Neural cell (in vitro differentiated cells): ENCODE measurements around the gene SH3RF3. TPM values are rescaled to one million over a fixed set of nuclear protein-coding genes. Genes with fewer than 3 reads are reported as not detected.

Source experiments
- H2AFZ ChIP-seq: fragments of 200-600, 300-800 bp; sonication (generic), shearing (Covaris generic); 2 replicates; pipeline ENCODE4 v1.6.0; 2014; ENCODE audit warnings: low read depth, mild to moderate bottlenecking, antibody characterized with exemption, low read length, moderate library complexity
- H3F3A ChIP-seq: fragments of 200-600 bp; shearing (Covaris generic); 2 replicates; pipeline ENCODE4 v1.6.1; 2016; ENCODE audit warnings: mild to moderate bottlenecking, moderate library complexity, mixed read lengths, antibody characterized with exemption, low read length; ENCODE audit not compliant: insufficient read depth, poor library complexity, severe bottlenecking
- H3K27ac ChIP-seq: fragments of 200-600, 300-800 bp; sonication (generic), shearing (Covaris generic); 2 replicates; pipeline ENCODE4 v1.5.1; 2014; ENCODE audit warnings: mild to moderate bottlenecking, low read length, moderate library complexity
- H3K27me3 ChIP-seq: fragments of 300-800, 200-600 bp; sonication (generic), shearing (Covaris generic); 2 replicates; pipeline ENCODE4 v1.6.0; 2014; ENCODE audit warnings: mild to moderate bottlenecking, low read depth, low read length, moderate library complexity; ENCODE audit not compliant: insufficient read depth
- H3K36me3 ChIP-seq: fragments of 300-800, 200-600 bp; sonication (generic), shearing (Covaris generic); 2 replicates; pipeline ENCODE4 v1.5.1; 2014; ENCODE audit warnings: mild to moderate bottlenecking, antibody characterized with exemption, low read length, moderate library complexity; ENCODE audit not compliant: insufficient read depth
- H3K4me2 ChIP-seq: fragments of 300-800, 200-600 bp; sonication (generic), shearing (Covaris generic); 2 replicates; pipeline ENCODE4 v1.6.0; 2014; ENCODE audit warnings: mild to moderate bottlenecking, low read length
- H3K4me3 ChIP-seq: fragments of 300-800, 200-600 bp; sonication (generic), shearing (Covaris generic); 2 replicates; pipeline ENCODE4 v1.5.1; 2014; ENCODE audit warnings: mild to moderate bottlenecking, low read length, moderate library complexity
- H3K79me2 ChIP-seq: fragments of 200-600 bp; shearing (Covaris generic); replicated peaks from 2 replicates; pipeline ENCODE4 v1.6.0; 2014; ENCODE audit warnings: mild to moderate bottlenecking, low read length, moderate library complexity; ENCODE audit not compliant: insufficient read depth
- H3K9ac ChIP-seq: fragments of 300-800, 200-600 bp; sonication (generic), shearing (Covaris generic); 2 replicates; pipeline ENCODE4 v1.6.1; 2016; ENCODE audit warnings: mild to moderate bottlenecking, low read length, mixed read lengths
- H3K9me2 ChIP-seq: fragments of 200-600 bp; shearing (Covaris generic); 2 replicates; pipeline ENCODE4 v1.6.1; 2016; ENCODE audit warnings: mild to moderate bottlenecking, low read length, mixed read lengths; ENCODE audit not compliant: insufficient read depth
- H3K9me3 ChIP-seq: fragments of 200-600, 300-800 bp; sonication (generic), shearing (Covaris generic); 2 replicates; pipeline ENCODE4 v1.6.1; 2016; ENCODE audit warnings: mild to moderate bottlenecking, mixed run types, low read length, moderate library complexity, mixed read lengths
- H4K20me1 ChIP-seq: fragments of 200-600 bp; shearing (Covaris generic); 2 replicates; pipeline ENCODE4 v1.6.1; 2016; ENCODE audit warnings: mild to moderate bottlenecking, mixed run types; ENCODE audit not compliant: insufficient read depth
- EP300 ChIP-seq: fragments of 450-650 bp; conservative IDR thresholded peaks from 2 replicates; pipeline ENCODE4 v1.6.1; 2014; ENCODE audit warnings: antibody characterized with exemption, mild to moderate bottlenecking, moderate library complexity; ENCODE audit not compliant: poor library complexity, severe bottlenecking
- EZH2 ChIP-seq: fragments of 200-600, 300-800 bp; shearing (Covaris generic), sonication (generic); IDR thresholded peaks from 2 replicates; pipeline ENCODE4 v1.6.1; 2014; ENCODE audit warnings: antibody characterized with exemption, low read length, borderline replicate concordance, mild to moderate bottlenecking; ENCODE audit not compliant: insufficient read depth, poor library complexity, severe bottlenecking
- MXI1 ChIP-seq: fragments of 450-650 bp; conservative IDR thresholded peaks from 2 replicates; pipeline ENCODE4 v1.6.1; 2014; ENCODE audit warnings: antibody characterized with exemption, mild to moderate bottlenecking; ENCODE audit not compliant: poor library complexity, severe bottlenecking
- POLR2AphosphoS5 ChIP-seq: IDR thresholded peaks from 2 replicates; pipeline ENCODE4 v1.6.1; 2012
- RAD21 ChIP-seq: fragments of 450-650 bp; conservative IDR thresholded peaks from 2 replicates; pipeline ENCODE4 v1.6.1; 2014; ENCODE audit warnings: antibody characterized with exemption, mild to moderate bottlenecking, moderate library complexity
- SMC3 ChIP-seq: fragments of 450-650 bp; conservative IDR thresholded peaks from 2 replicates; pipeline ENCODE4 v1.6.1; 2014; ENCODE audit warnings: antibody characterized with exemption, mild to moderate bottlenecking, moderate library complexity; ENCODE audit not compliant: poor library complexity
- TAF1 ChIP-seq: IDR thresholded peaks from 2 replicates; pipeline ENCODE4 v1.6.1; 2012; ENCODE audit warnings: low read depth
- polyA plus RNA-seq: library from polyadenylated mRNA; depleted of rRNA; stranded (reverse); fragments of >200 nt; gene quantifications from 2 replicates; pipeline ENCODE4 v1.2.3, GENCODE V29; 2014
- TF ChIP-seq, protein P1 (sequence below): fragments of 450-650 bp; IDR thresholded peaks from 2 replicates; pipeline ENCODE4 v1.5.1; 2014; ENCODE audit warnings: antibody characterized with exemption, mild to moderate bottlenecking, moderate library complexity; ENCODE audit not compliant: poor library complexity, severe bottlenecking
- TF ChIP-seq, protein P2 (sequence below): IDR thresholded peaks from 2 replicates; pipeline ENCODE4 v1.6.1; 2012; ENCODE audit warnings: borderline replicate concordance

The SH3RF3 gene
- polyA plus RNA-seq, 1 donor from 2014 or later: 0.53 TPM

DNA sequence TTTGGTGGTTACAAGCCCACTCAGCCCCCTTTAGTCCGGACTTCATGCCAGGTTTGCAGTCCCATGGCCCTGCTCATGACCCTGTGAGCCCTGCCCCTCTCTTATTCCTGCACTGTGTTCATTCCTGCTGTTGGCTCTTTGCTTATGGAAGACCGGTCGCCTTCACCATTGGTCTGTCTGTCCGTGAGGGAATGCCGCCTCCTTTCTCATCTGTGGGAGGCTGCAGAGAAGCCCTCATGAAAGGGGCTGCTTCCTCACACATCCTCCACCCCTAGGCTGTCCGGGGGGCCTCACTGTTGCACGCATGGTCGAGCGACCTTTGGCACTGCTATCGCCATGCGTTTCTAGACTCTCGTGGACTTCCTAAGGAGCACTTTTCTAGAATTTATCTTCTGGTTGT lies 16.3 kb downstream of the SH3RF3 start:
- Histone ChIP-seq H3K4me2 (no peak overlapping the region), H3K27ac (no peak overlapping the region), H3K79me2 (no peaks in the 10 kb centered on the region), H3K4me3 (no peak overlapping the region), H3K27me3 (no peaks in the 10 kb centered on the region), H3F3A (no peaks in the 10 kb centered on the region), H3K9ac (no peak overlapping the region), H3K9me2 (no peaks in the 10 kb centered on the region), H4K20me1 (no peaks in the 10 kb centered on the region), H2AFZ (no peak overlapping the region), H3K36me3 (no peaks in the 10 kb centered on the region), H3K9me3 (no peaks in the 10 kb centered on the region)
- no peak for TF ChIP-seq EZH2
- TF ChIP-seq TAF1: no peak
- TF ChIP-seq SMC3: no peak
- TF ChIP-seq POLR2AphosphoS5: no peak
- TF ChIP-seq EP300: no peak
- TF ChIP-seq RAD21: no peak
- no peak for TF ChIP-seq MXI1
- TF ChIP-seq, protein P1, sequence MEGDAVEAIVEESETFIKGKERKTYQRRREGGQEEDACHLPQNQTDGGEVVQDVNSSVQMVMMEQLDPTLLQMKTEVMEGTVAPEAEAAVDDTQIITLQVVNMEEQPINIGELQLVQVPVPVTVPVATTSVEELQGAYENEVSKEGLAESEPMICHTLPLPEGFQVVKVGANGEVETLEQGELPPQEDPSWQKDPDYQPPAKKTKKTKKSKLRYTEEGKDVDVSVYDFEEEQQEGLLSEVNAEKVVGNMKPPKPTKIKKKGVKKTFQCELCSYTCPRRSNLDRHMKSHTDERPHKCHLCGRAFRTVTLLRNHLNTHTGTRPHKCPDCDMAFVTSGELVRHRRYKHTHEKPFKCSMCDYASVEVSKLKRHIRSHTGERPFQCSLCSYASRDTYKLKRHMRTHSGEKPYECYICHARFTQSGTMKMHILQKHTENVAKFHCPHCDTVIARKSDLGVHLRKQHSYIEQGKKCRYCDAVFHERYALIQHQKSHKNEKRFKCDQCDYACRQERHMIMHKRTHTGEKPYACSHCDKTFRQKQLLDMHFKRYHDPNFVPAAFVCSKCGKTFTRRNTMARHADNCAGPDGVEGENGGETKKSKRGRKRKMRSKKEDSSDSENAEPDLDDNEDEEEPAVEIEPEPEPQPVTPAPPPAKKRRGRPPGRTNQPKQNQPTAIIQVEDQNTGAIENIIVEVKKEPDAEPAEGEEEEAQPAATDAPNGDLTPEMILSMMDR: no peak
- TF ChIP-seq, protein P2, sequence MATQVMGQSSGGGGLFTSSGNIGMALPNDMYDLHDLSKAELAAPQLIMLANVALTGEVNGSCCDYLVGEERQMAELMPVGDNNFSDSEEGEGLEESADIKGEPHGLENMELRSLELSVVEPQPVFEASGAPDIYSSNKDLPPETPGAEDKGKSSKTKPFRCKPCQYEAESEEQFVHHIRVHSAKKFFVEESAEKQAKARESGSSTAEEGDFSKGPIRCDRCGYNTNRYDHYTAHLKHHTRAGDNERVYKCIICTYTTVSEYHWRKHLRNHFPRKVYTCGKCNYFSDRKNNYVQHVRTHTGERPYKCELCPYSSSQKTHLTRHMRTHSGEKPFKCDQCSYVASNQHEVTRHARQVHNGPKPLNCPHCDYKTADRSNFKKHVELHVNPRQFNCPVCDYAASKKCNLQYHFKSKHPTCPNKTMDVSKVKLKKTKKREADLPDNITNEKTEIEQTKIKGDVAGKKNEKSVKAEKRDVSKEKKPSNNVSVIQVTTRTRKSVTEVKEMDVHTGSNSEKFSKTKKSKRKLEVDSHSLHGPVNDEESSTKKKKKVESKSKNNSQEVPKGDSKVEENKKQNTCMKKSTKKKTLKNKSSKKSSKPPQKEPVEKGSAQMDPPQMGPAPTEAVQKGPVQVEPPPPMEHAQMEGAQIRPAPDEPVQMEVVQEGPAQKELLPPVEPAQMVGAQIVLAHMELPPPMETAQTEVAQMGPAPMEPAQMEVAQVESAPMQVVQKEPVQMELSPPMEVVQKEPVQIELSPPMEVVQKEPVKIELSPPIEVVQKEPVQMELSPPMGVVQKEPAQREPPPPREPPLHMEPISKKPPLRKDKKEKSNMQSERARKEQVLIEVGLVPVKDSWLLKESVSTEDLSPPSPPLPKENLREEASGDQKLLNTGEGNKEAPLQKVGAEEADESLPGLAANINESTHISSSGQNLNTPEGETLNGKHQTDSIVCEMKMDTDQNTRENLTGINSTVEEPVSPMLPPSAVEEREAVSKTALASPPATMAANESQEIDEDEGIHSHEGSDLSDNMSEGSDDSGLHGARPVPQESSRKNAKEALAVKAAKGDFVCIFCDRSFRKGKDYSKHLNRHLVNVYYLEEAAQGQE: no peak

- TF ChIP-seq MXI1 (no peak), RAD21 (no peak), SMC3 (no peak), EZH2 (no peak), POLR2AphosphoS5 (no peak), EP300 (no peak), TAF1 (no peak)
- TF ChIP-seq, protein P2: no peak
- TF ChIP-seq, protein P1: no peak
- H3K79me2 ChIP-seq: no peaks in the 10 kb centered on the region
- no peak overlapping the region for H3K9ac ChIP-seq
- no peaks in the 10 kb centered on the region for H4K20me1 ChIP-seq
- no peaks in the 10 kb centered on the region for H3K27me3 ChIP-seq
- H3F3A ChIP-seq: no peaks in the 10 kb centered on the region
- H3K4me2 ChIP-seq: no peak overlapping the region
- H3K9me3 ChIP-seq: no peaks in the 10 kb centered on the region
- no peak overlapping the region for H3K4me3 ChIP-seq
- H3K36me3 ChIP-seq: no peaks in the 10 kb centered on the region
- no peak overlapping the region for H3K27ac ChIP-seq
- H2AFZ ChIP-seq: no peak overlapping the region
- no peaks in the 10 kb centered on the region for H3K9me2 ChIP-seq
Observed at GRCh38 chr2:109147405-109147804, 18.4 kb downstream of the SH3RF3 start.
